Subcutaneous preadipocyte (primary cell): Measurements from ENCODE around the gene CLEC4G. TPM values are rescaled to one million over a fixed set of nuclear protein-coding genes. Genes with fewer than 3 reads are reported as not detected.

Source experiments
- total RNA-seq: library from RNA; depleted of rRNA; stranded (reverse); fragments of >200 nt; gene quantifications from 2 replicates; pipeline ENCODE4 v1.2.3, GENCODE V29; 2012

Gene CLEC4G
- total RNA-seq = not detected in 2 replicates

DNA sequence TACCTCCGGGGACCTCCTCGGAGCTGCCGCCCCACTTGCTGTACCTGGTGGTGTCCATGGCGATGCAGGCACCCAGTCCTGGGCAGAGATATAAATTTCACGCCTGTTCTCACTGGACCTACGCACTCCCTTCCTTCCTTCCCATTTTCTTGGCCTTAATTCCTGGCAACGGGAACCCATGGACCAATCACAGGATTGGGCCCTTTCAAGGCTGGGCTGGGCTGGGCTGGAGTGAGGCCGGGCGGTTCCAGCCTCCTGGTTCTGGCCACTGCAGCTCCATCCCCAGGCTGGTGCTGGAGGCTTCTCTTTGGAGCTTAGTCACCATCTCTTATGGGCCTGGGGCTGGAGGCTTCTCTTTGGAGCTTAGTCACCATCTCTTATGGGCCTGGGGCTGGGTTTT is at the start of gene CLEC4G:
CLEC4G (minus strand) TSS at position 66 of the 400 bp plus-strand sequence; CDS start at position 58, 8 bp downstream.

DNA sequence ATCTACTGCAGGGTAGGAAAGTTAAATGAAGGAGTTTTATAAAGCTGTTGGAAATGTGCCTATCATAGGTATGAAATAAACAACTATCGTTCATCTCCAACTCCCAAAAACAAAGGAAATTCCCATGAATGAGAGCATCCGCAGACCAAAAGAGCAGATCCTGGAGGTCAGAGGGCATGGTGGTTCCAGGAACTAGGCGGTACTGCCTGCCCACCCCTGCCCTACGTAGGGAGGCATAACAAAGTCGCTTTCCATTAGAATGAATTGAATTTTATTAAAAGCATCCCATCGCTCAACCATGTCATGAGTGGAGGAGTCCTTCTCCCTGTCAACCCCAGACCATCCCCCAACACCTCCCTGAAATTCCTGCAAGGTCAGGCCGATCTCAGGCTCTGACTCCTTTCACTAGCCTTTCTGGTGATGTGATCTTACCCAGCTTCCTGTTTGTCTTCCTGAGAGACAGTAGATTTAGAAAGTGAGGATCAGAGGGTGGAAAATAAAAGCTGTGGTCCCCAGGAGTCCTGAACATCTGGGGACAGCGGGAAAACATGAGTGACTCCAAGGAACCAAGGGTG is 30.9 kb upstream of the CLEC4G start, which contains the start of gene CLEC4M:
CLEC4M (plus strand) TSS at position 525 of the 575 bp plus-strand sequence; CDS start at position 549, 24 bp downstream.

DNA sequence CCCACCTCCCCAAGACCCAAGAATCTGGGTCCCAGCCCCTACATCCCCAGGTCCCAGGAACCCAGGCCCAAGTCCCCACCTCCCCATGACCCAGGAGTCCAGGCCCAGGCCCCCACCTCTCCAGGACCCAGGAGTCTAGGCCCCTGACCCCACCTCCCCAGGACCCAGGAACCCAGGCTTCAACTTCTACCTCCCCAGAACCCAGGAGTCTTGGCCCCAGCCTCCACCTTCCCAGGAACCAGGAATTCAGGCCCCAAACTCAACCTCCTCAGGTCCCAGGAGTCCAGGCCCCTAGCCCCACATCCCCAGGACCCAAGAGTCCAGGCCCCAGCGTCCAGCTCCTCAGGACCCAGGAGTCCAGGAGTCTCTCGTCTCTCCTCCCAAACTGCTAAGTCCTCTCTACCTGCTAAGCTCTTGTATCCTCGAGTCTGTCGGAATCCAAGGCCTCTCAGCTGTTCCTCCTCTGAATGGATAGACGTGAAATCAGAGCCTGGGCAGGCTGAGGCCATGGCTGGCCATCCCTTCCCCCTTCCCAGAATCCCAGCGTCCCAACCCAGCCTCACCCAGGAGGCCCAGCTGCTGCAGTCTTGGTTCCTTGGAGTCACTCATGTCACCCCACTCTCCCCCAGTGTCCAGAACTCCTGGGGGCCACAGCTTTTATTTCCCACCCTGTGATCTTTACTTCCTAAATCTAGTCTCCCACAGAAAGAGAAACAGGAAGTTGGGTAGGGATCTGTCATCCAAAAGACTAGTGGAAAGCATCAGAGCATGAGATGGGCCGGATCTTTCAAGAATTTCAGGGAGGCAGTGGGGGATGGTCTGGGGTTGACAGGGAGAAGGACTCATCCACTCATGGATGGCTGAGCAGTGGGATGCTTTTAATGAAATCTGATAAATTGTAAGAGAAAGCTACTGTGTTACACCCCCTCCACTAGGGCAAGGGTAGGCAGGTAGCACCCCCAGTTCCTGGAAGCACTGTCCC is 15.3 kb upstream of the CLEC4G start, which contains the start of gene CD209:
CD209 (minus strand) TSS at position 632 of the 982 bp plus-strand sequence; CDS start at position 609, 23 bp downstream.

GRCh38 chr19:7701654-7702457 is 30.1 kb downstream of the CLEC4G start, which contains the start of gene FCER2:
Gene FCER2, minus strand, starts transcription at chr19:7702131. Its CDS starts 2,371 bp downstream, at chr19:7699760.

DNA sequence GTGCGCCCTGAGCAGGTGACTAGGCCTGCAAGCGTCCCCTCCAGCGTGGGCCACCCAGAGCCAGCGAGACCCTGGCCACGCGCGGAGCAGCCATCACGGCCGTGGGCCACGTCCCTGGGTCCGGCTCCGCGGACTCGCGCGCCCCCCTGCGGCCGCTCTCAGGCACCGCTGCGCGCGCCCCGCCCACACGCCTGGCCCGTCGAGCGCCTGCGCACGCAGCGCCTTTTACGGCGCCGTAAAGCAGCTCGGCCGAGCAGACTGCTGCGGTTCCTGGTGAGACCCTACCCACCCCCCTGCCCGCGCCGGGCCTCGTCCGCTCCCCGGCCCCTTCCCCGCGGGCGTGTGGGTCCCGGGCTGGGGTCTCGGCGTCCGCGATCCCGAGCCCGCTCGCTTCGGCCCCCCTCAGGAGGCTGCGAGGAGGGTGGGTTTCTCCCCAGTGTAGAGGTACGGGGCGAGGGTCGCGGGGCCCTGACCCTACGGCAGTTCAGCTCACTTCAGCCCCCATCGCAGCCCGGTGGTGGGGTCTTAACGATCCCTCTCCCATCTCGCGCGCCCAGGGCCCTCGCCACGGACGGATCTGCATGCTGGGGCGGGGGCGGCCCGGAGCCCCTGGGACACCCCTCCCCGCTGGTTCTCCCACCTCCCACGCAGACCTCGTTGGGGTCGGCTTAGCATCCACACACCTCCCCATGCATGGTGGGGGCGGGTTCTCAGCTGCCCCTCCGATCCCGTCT is 51.1 kb downstream of the CLEC4G start, which contains the start of gene TRAPPC5:
TRAPPC5 (plus strand) TSS at position 228 of the 734 bp plus-strand sequence. CDS start 1,421 bp downstream, outside the sequence.

Other genes with a start within 250 kb of the CLEC4G start
- gene PEX11G, start 243.1 kb downstream of the CLEC4G start, total RNA-seq = 2.5 and 5.5 TPM in 2 replicates
- gene ZNF358, start 216.0 kb downstream of the CLEC4G start, total RNA-seq = 14.1 and 18.0 TPM in 2 replicates
- 7.8 and 8.8 TPM in 2 replicates for gene MCOLN1, start 209.5 kb downstream of the CLEC4G start, total RNA-seq
- 72.8 and 82.1 TPM in 2 replicates for gene PNPLA6, start 196.4 kb downstream of the CLEC4G start, total RNA-seq
- gene CAMSAP3, start 136.2 kb downstream of the CLEC4G start, total RNA-seq = not detected in 2 replicates
- gene XAB2, start 102.6 kb downstream of the CLEC4G start, total RNA-seq = 43.7 and 48.3 TPM in 2 replicates
- gene PET100, start 102.3 kb downstream of the CLEC4G start, total RNA-seq = 9.4 and 9.6 TPM in 2 replicates
- not detected in 2 replicates for gene PCP2, start 98.4 kb downstream of the CLEC4G start, total RNA-seq
- gene STXBP2, start 95.0 kb downstream of the CLEC4G start, total RNA-seq = 1.1 and 5.3 TPM in 2 replicates
- not detected in 2 replicates for gene RETN, start 63.1 kb downstream of the CLEC4G start, total RNA-seq
- not detected in 2 replicates for gene MCEMP1, start 55.0 kb downstream of the CLEC4G start, total RNA-seq
- 16.6 and 24.3 TPM in 2 replicates for gene TRAPPC5, start 51.3 kb downstream of the CLEC4G start, total RNA-seq
- gene FCER2, start 30.0 kb downstream of the CLEC4G start, total RNA-seq = not detected in 2 replicates
- not detected in 2 replicates for gene CD209, start 15.4 kb upstream of the CLEC4G start, total RNA-seq
- gene CLEC4M, start 31.1 kb upstream of the CLEC4G start, total RNA-seq = not detected in 2 replicates
- 19.5 and 19.7 TPM in 2 replicates for gene EVI5L, start 98.1 kb upstream of the CLEC4G start, total RNA-seq
- not detected in 2 replicates for gene PRR36, start 142.3 kb upstream of the CLEC4G start, total RNA-seq
- gene LRRC8E, start 156.4 kb upstream of the CLEC4G start, total RNA-seq = 5.1 and 6.2 TPM in 2 replicates
- gene MAP2K7, start 171.8 kb upstream of the CLEC4G start, total RNA-seq = 8.5 and 14.1 TPM in 2 replicates
- gene TGFBR3L, start 182.7 kb upstream of the CLEC4G start, total RNA-seq = 0.37 and 0.78 TPM in 2 replicates
- gene SNAPC2, start 188.2 kb upstream of the CLEC4G start, total RNA-seq = 27.4 and 31.6 TPM in 2 replicates
- 0.73 and 0.78 TPM in 2 replicates for gene CTXN1, start 194.0 kb upstream of the CLEC4G start, total RNA-seq
- gene TIMM44, start 211.6 kb upstream of the CLEC4G start, total RNA-seq = 51.6 and 53.3 TPM in 2 replicates